ENCODE data around the gene NOP58.
A peak's percentile ranks its signal among the peaks of the same experiment; 100 is the strongest.
"Not testable (repeated sequence)": the region's sequence is repeated elsewhere in the genome, so short reads cannot be mapped to it uniquely, and the experiment has no call there.

The NOP58 gene, protein sequence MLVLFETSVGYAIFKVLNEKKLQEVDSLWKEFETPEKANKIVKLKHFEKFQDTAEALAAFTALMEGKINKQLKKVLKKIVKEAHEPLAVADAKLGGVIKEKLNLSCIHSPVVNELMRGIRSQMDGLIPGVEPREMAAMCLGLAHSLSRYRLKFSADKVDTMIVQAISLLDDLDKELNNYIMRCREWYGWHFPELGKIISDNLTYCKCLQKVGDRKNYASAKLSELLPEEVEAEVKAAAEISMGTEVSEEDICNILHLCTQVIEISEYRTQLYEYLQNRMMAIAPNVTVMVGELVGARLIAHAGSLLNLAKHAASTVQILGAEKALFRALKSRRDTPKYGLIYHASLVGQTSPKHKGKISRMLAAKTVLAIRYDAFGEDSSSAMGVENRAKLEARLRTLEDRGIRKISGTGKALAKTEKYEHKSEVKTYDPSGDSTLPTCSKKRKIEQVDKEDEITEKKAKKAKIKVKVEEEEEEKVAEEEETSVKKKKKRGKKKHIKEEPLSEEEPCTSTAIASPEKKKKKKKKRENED

DNA sequence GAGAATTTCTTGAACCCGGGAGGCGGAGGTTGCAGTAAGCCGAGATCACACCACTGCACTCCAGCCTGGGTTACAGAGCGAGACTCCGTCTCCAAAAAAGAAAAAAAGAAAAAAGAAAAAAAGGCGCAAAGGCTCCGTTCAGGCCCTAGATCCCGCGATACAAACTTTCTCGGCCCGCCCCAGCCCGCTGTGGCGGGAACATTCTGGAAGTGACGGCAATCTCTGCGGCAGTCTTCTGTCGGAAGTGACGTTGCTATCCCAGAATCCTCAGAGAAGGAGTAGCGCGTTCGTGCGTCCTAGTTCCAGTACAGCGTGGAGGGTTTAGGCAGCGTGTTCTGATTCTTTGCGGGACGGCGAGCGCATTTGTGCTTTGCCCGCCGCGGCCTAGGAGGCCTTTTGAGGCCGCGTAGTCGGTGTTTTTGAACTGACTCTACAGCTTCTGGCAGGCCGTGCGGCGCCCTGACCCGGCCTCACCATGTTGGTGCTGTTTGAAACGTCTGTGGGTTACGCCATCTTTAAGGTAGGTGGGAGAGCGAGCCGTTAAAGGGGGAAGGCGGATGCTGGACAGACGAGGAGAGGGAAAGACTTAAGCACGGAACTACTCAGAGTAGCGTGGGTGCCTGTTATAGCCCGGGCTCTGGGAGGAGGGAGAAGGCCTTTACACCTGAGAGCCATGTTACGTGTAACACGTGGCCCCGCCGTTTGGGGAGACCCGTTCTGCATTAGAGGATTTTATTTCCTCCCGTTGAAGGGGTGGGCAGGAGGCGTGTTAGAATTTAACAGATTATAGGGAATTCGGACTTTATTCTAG lies at the start of gene NOP58:
TSS of gene NOP58 (plus strand) at position 297 of the 811 bp plus-strand sequence. CDS start at position 476, 179 bp downstream.
- DNase-seq, result peak; percentile 94

- no peak for DNase-seq
These were observed 43.7 kb upstream of the NOP58 start for GRCh38 chr2:202221873-202222272.

DNA sequence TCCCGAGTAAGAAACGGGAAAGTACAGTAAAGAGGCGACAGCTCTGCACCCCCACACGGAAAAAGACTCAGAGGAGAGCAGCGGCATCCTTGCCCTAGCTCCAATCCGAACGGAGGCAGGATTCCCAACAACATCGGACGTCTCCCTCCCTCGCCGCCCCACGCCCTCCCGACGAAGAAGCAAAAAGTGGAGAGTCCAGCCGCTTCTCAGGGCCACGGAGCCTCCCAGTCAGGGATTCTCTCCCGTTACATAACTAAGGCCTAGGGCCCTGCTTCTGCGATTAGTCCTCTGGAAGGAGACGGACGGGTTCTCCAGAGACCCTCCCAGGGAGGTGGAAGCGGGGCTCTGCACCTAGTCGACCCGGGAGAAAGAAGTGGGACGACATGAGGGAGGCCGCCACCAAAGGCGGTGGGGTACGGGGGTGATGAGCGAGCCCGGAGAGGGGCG lies 27.8 kb upstream of the NOP58 start:
- DNase-seq, result no peak

GRCh38 chr2:202238234-202239197 lies 27.0 kb upstream of the NOP58 start, which contains the start of gene SUMO1:
Gene SUMO1 (minus strand): TSS chr2:202238597. CDS start chr2:202238451, 146 bp downstream.
- DNase-seq, result peak; percentile 87

GRCh38 chr2:202247710-202248109 lies 17.9 kb upstream of the NOP58 start:
- not testable (repeated sequence) for DNase-seq

- no peak for DNase-seq
These were observed 15.9 kb upstream of the NOP58 start for GRCh38 chr2:202249521-202250253.

GRCh38 chr2:202251494-202251893 lies 14.1 kb upstream of the NOP58 start:
- no peak for DNase-seq

DNA sequence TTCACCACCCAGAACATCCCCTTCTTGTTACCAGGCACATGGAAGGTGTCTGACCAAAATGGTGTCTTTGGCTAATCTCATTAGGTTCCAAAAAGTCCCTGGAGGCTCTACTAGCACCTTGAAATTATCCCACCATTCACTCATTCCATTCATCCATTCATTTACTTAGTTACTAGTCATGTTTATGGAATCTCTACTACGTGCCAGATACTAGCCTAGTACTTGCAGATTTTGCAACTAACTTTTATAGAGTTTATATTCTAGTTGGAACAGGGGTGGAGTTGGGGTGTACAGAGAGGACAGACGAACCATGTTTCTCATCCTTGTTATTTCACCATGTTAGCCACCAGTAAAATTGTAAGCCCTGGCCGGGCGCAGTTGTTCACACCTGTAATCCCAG lies 4.0 kb upstream of the NOP58 start:
- no peak for DNase-seq

GRCh38 chr2:202267495-202267894 lies 1.9 kb downstream of the NOP58 start:
- DNase-seq, result no peak

DNA sequence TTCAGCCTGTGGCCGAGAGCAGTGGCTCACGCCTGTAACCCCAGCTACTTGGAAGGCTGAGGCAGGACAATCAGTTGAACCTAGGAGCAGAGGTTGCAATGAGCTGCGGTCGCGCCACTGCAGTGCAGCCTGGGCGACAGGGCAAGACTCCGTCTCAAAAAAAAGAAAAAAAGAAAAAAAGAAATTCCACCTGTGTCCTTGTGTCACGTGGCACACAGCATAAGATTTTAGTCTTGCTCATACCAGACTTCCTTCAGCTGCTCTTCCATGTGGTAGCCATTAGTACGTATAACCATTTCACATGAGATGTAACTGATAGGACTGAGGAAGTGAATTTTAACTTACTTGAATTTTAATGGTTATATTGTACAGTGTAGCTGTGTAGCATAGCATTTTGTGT lies 4.0 kb downstream of the NOP58 start:
- DNase-seq, result no peak

DNA sequence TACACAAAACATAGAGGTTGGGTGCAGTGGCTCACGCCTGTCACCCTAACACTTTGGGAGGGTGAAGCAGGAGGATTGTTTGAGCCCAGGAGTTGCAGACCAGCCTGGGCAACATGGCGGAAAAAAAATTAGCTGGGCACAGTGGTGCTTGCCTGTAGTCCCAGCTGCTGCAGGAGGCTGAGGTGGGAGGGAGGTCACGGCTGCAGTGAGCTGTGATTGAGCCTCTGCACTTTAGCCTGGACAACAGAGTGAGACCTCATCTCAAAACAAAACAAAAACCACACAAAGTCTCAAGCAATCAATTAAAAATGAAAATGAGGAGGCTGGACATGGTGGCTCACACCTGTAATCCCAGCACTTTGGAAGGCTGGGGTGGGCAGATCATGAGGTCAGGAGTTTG lies 4.9 kb downstream of the NOP58 start:
- no peak for DNase-seq

DNA sequence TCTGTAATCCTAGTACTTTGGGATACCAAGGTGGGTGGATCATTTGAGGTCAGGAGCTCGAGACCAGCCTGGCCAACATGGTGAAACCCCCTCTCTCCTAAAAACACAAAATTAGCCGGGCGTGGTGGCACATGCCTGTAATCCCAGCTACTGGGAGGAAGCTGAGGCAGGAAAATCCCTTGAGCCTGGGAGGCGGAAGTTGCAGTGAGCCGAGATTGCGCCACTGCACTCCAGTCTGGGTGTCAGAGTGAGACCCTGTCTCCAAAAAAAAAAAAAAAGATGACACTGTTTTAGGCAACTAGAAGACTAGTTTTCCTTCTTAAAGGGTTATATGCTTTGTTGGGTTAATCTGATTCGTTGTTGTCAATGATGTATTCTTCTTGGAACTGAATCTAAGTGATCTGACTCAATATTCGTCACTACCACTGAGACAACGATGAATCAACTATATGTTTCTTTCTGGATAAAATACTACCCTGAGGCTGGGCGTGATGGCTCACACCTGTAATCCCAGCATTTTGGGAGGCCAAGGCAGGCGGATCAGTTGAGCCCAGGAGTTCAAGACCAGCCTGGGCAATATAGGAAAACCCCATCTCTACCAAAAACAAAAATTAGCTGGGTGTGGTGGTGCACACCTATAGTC lies 10.6 kb downstream of the NOP58 start:
- DNase-seq, result not testable (repeated sequence)

GRCh38 chr2:202278036-202278760 lies 12.6 kb downstream of the NOP58 start:
- DNase-seq, result no peak

DNA sequence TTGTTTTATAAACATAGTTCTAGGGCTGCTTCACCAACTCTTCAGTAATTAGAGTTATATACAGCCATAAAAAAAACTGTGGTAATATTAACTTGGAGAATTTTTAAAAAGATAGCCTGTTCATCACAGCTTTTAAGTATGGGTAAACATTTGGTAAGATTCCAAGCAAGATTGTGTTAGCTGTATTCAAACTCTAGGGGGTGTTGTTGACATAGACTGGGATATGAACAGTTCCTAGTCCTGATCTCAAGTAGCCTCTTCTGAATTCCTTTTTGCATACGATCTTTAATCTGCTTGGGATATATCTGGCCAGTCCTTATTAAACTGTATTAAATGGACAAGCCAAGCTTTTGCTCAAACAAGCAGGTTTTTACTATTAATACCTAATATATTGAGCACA lies 13.4 kb downstream of the NOP58 start:
- DNase-seq, result peak; percentile 32

GRCh38 chr2:202286595-202286994 lies 21.0 kb downstream of the NOP58 start:
- DNase-seq, result no peak

DNA sequence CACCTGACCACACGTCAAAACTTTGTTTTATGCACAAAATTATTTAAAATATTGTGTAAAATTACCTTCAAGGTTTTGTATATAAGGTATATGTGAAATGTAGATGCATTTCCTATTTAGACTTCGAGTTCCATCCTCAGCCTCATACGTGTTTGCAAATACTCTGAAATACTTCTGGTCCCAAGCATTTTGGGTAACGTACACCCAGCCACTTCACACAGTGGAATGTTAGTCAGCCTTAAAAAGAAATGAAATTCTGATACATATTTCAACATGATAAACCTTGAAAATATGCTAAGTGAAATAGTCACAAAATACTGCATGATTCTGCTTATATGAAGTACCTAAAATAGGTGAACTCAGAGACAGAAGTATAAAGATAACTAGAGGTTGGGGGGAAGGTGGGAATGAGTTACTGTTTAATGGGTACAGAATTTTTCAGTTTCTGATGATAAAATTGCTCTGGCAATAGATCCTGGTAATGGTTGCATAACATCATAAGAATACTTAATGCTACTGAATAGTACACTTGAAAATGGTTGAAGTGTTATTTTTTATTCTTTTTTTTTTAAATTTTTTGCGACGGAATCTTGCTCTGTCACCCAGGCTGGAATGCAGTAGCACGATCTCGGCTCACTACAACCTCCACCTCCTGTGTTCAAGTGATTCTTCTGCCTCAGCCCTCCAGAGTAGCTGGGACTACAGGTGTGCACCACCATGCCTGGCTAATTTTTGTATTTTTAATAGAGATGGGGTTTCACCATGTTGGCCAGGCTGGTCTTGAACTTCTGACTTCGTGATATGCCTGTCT lies 24.0 kb downstream of the NOP58 start:
- no peak for DNase-seq

DNA sequence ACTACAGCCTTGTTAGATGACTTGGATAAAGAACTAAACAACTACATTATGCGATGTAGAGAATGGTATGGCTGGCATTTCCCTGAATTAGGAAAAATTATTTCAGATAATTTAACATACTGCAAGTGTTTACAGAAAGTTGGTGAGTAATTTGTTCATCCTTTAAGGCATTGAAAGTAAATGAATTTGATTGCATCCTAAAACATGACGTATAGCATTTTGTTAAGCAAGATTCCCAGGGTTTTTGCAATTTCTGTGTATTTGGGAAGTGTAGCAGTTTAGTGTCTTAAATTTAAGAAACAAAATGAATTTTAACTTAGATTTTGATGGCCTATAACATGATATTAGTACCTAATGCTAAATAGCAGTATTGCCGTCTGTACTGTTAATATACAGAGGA lies 24.8 kb downstream of the NOP58 start:
- no peak for DNase-seq

DNA sequence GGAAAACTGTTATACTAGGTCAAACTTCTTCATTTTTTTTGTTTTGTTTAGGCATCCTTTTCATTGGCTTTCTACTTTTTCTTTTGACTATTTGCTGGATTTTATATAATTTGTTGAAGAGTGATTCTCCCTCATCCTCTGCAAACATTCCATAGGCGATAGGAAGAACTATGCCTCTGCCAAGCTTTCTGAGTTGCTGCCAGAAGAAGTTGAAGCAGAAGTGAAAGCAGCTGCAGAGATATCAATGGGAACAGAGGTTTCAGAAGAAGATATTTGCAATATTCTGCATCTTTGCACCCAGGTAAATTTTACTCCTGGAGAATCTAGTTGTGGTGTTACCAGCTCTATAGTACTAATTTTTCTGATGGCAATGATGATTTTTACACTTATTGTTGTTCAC lies 25.4 kb downstream of the NOP58 start:
- no peak for DNase-seq

DNA sequence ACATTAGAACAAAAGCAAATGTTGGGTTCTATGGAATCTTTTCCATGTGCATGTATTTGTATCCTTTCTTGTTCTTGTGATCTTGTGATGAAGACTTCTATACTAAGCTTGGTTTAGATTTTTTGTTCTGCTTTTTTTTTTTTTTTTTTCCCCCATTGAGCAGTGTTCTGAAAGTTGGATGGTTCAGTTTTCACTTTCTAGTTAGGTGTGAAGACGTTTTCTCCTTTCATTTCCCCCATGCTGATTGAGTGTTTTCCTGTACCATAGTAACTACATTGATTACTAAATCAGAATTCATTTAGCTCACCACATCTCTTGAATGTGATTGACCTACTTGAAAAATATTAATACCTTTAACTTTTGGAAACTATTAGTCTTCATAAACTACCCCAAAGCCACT lies 34.1 kb downstream of the NOP58 start:
- no peak for DNase-seq

GRCh38 chr2:202306034-202306433 lies 40.5 kb downstream of the NOP58 start:
- DNase-seq, result no peak
